ENCODE results near the gene GABPB1. TPM values are rescaled to one million over a fixed set of nuclear protein-coding genes. Genes with fewer than 3 reads are reported as not detected.

The GABPB1 gene
- total RNA-seq, 1 donor from 2014 or later, result 48.9 TPM

DNA sequence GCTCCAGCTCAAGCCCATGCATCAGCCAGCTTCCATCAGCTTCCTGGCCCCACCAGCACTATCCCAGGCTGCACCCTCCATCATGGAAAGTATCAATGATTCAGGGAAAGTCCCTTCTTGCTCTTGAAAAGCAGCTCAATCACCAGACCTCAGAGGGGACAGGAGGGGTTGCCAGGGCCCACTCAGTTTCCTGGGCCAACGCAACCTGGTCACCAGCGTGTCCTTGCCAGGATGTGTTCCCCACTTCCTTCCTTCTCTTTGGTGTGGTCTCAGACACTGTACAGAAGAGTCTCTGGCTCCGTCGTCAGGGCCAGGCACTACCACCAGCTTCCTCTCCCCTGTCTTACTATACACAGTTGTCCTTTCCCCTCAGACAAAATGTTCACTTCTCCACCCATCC lies 92.5 kb downstream of the GABPB1 start:
- TF ChIP-seq, protein P1, sequence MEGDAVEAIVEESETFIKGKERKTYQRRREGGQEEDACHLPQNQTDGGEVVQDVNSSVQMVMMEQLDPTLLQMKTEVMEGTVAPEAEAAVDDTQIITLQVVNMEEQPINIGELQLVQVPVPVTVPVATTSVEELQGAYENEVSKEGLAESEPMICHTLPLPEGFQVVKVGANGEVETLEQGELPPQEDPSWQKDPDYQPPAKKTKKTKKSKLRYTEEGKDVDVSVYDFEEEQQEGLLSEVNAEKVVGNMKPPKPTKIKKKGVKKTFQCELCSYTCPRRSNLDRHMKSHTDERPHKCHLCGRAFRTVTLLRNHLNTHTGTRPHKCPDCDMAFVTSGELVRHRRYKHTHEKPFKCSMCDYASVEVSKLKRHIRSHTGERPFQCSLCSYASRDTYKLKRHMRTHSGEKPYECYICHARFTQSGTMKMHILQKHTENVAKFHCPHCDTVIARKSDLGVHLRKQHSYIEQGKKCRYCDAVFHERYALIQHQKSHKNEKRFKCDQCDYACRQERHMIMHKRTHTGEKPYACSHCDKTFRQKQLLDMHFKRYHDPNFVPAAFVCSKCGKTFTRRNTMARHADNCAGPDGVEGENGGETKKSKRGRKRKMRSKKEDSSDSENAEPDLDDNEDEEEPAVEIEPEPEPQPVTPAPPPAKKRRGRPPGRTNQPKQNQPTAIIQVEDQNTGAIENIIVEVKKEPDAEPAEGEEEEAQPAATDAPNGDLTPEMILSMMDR (conservative IDR thresholded peaks at IDR 0.05; ENCODE audit: low read depth, low read length), result no peak
- H3K4me3 ChIP-seq (ENCODE audit: low read depth, low read length), result no peak overlapping the region
- no peak for DNase-seq (ENCODE audit: low read depth)

DNA sequence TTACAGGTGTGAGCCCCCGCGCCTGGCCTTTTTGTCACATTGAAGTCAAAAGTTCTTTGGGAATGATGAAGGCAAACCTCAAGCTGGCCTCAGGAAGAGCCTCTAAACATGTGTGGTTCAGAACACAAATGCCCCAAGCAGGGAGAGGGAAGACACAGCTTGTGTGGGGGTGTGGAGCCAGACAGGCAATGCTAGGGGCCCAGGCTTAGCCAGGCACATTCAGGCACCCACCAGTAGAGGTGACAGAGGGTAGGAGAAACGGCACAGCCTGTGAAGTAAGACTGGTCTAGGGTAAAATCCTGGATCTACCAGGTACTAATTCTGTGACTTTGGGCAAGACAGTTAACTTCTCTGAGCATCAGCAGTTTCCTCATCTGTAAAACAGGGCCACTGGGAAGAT lies 93.0 kb downstream of the GABPB1 start:
- H3K4me3 ChIP-seq (ENCODE audit: low read depth, low read length), result no peak overlapping the region
- TF ChIP-seq, protein P1 (conservative IDR thresholded peaks at IDR 0.05; ENCODE audit: low read depth, low read length), result no peak
- no peak for DNase-seq (ENCODE audit: low read depth)

DNA sequence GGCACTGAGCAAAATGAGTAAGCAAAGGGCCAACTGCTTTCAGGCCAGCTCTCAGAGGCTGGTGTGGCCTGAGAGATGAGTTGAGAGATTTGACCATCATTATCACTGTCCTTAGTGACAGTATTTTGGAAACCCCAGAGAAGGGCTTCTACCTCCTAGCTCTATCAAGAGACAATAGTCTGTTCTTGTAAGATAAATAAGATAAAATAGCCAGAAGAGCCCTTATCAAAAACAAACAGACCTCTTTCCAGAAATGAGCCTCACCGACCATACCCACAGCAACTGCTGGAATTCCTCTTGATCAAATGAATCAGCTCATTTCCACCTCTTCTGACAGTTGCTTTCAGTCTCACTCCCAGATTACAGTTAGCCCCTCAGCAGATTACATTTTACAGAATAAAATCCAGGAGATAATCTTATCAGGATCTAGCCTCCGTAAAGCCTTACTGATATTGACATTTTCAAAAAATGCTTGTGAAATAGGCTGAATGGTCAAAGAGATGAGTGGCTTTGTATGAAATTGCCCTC lies 94.0 kb downstream of the GABPB1 start:
- DNase-seq (ENCODE audit: low read depth), result no peak
- TF ChIP-seq, protein P1 (conservative IDR thresholded peaks at IDR 0.05; ENCODE audit: low read depth, low read length), result no peak
- no peak overlapping the region for H3K4me3 ChIP-seq (ENCODE audit: low read depth, low read length)

DNA sequence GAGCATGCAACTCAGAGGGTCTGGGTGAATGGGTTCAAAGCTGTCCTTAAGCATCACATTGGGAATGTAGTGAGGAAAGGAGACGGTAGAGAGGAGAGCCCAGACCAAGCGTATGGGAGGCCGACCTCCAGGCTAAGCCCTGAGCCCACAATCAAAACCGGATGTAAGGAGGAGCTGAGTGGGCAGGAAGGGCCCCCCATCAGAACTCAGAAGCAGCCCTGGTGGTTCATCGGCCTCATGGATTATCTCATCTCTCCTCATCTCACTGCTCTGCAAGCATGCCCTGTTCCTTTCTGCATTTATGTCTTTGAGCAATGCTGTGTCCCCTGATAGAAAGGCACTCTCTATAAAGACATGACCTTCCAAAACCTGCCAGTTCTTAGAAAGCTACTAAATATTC lies 95.7 kb downstream of the GABPB1 start:
- no peak overlapping the region for H3K4me3 ChIP-seq (ENCODE audit: low read depth, low read length)
- DNase-seq (ENCODE audit: low read depth), result no peak
- TF ChIP-seq, protein P1 (conservative IDR thresholded peaks at IDR 0.05; ENCODE audit: low read depth, low read length), result no peak

DNA sequence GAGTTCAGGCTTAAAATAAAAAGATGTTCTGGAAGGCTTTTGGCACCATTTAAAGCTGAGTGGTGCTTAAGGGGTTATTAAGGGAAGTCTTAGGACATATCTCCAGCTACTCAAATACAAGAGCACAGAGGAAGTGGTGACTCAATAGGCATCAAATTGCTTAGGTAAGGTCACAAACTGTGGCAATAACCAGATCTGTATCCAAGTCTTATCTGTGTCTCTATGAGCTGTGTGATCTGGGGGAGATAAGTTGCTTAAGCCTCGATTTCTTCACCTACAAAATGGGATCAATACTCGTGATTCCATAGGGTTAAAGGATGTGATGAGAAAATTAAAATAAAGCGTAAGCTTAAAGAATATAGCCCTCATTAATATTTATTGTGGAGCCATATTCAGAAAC lies 97.1 kb downstream of the GABPB1 start:
- DNase-seq (ENCODE audit: low read depth), result no peak
- H3K4me3 ChIP-seq (ENCODE audit: low read depth, low read length), result no peak overlapping the region
- TF ChIP-seq, protein P1 (conservative IDR thresholded peaks at IDR 0.05; ENCODE audit: low read depth, low read length), result no peak

DNA sequence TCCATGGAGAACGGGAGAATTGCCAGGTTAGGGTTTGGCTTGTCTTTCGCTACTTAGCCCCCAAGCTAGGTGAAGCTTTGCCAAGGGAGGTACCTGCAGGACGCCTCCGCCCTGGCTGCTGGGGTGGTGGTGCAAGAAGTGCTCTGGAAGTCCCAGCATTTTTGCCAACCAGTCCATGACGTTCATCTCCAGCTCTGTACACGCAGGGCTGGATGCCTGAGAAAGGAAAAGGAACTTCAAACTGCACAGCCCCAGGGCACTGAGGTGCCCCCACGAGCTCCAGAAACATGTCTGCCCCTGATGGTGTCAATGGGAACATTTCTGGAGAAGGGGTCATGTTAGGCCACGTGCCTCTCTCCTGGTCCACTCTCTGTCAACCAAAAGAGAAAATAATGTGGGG lies 97.7 kb downstream of the GABPB1 start:
- DNase-seq (ENCODE audit: low read depth), result no peak
- H3K4me3 ChIP-seq (ENCODE audit: low read depth, low read length), result no peak overlapping the region
- TF ChIP-seq, protein P1 (conservative IDR thresholded peaks at IDR 0.05; ENCODE audit: low read depth, low read length), result no peak
